Thoracic aorta (tissue), 2 donors: ENCODE measurements around the gene RETREG3. TPM values are rescaled to one million over a fixed set of nuclear protein-coding genes. Genes with fewer than 3 reads are reported as not detected.
A peak's percentile ranks its signal among the peaks of the same experiment; 100 is the strongest.

Experiments used
- ATAC-seq: fragments of 150-250 bp; one replicate; pipeline ENCODE4 v1.8.0; 2017; ENCODE audit warnings: low read depth; ENCODE audit not compliant: insufficient number of reproducible peaks, low FRiP score
- DNase-seq: peaks from one replicate; pipeline ENCODE4 v3.0.0-alpha.2; 2020; ENCODE audit warnings: low spot score
- H3K27ac ChIP-seq, 2 donors: fragments of 200-600 bp; sonication (generic); 1 replicate in 1 of 2; 2 replicates in 1 of 2; pipeline ENCODE4 v1.5.1; 2016; ENCODE audit warnings: mild to moderate bottlenecking in 2 of 2, moderate library complexity in 2 of 2
- H3K27me3 ChIP-seq: fragments of 200-600 bp; sonication (generic); replicated peaks from 2 replicates; pipeline ENCODE4 v1.6.0; 2016; ENCODE audit warnings: mild to moderate bottlenecking; ENCODE audit not compliant: insufficient read depth
- H3K36me3 ChIP-seq: fragments of 200-600 bp; sonication (generic); one replicate; pipeline ENCODE4 v1.5.1; 2016
- H3K4me1 ChIP-seq, 2 donors: fragments of 200-600 bp; sonication (generic); 1 replicate in 1 of 2; 2 replicates in 1 of 2; pipeline versions ENCODE4 v1.5.1 to v1.6.0; 2016; ENCODE audit warnings: low read depth in 2 of 2, mild to moderate bottlenecking in 1 of 2; ENCODE audit not compliant: control insufficient read depth in 1 of 2
- H3K4me3 ChIP-seq: fragments of 200-600 bp; sonication (generic); 2 replicates; pipeline ENCODE4 v1.5.1; 2016; ENCODE audit warnings: mild to moderate bottlenecking
- H3K9me3 ChIP-seq: fragments of 200-600 bp; sonication (generic); 2 replicates; pipeline ENCODE4 v1.5.1; 2016
- total RNA-seq, 2 donors: library from RNA; depleted of rRNA; stranded (reverse); fragments of >200 nt; gene quantifications; one replicate each; pipeline versions ENCODE4 v1.1.0 to v1.2.3, GENCODE V29; 2016
- TF ChIP-seq, protein P1 (sequence below): fragments of 200-600 bp; sonication (generic); IDR thresholded peaks from one replicate; pipeline ENCODE4 v1.5.1; 2019; ENCODE audit warnings: antibody characterized with exemption

The RETREG3 gene
- total RNA-seq, 2 donors from 2014 or later: 49.0 to 60.4 TPM

DNA sequence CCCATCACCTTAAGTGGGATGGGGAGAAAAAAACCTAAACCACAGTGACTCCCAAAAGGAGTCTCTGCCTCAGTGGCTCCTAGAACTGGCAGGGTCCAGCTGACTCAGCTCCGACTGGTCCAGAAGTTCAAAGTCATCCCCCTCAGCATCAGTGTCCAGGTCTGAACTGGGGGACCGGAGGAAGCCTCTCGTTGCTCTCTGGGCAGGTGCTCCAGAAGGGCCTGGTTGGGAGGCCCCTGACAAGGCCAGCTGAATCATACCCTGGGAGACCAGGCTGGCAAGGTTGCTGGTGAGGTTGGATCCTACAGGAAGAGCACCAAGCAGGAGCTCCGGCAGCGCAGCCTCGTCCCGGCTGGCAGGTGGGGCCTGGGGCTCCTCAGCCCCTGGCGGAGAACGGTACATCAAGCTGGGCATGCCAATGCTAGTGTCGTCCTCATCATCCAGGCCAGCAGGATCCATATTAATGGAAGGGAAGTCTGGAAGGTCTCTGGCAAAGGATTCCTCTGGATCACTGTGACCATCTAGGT lies 27.4 kb downstream of the RETREG3 start:
- no peak overlapping the region for H3K27ac ChIP-seq
- no peak for DNase-seq
- peaks cover 10 to 24% of the 10 kb centered on the region in 2 donors for H3K4me1 ChIP-seq
- H3K27me3 ChIP-seq: no peaks in the 10 kb centered on the region
- H3K36me3 ChIP-seq: peaks cover 70% of the 10 kb centered on the region
- H3K4me3 ChIP-seq: no peak overlapping the region
- H3K9me3 ChIP-seq: no peaks in the 10 kb centered on the region
- no peak for ATAC-seq
- TF ChIP-seq, protein P1, sequence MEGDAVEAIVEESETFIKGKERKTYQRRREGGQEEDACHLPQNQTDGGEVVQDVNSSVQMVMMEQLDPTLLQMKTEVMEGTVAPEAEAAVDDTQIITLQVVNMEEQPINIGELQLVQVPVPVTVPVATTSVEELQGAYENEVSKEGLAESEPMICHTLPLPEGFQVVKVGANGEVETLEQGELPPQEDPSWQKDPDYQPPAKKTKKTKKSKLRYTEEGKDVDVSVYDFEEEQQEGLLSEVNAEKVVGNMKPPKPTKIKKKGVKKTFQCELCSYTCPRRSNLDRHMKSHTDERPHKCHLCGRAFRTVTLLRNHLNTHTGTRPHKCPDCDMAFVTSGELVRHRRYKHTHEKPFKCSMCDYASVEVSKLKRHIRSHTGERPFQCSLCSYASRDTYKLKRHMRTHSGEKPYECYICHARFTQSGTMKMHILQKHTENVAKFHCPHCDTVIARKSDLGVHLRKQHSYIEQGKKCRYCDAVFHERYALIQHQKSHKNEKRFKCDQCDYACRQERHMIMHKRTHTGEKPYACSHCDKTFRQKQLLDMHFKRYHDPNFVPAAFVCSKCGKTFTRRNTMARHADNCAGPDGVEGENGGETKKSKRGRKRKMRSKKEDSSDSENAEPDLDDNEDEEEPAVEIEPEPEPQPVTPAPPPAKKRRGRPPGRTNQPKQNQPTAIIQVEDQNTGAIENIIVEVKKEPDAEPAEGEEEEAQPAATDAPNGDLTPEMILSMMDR: no peak

DNA sequence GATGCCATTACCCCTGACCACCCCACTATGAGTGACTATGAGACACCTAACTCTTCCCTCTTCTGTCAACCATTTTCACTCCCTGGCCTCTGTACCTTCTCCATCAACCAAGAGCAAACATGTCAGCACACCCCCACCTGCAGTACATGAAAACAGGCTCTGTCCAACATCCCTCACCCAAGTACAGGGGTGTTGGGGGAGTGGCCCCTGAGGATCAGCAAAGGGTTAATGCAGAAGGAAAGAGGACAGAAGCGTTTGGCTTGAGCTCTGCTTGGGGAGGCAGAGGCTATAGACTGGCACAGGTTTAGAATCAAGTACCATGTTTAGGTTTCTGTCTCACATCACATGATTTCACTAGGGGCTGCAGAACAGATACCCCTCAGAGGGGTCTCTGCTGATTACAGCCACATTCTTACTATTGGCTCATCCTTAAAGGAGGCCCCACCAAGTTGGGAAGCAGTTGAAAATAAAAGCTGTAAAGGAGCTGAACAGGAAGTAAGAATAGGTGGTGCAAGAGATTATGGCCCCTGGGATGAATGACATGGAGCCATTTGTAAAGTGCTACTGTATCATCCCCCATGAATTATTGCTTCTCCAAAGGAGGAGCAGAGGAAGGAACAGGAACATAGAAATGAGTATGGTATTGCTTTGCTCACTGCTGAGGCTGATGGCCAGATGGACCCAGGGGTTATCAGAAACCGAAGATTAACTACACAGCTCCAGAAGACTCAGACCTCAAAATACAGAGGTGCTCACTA lies 29.2 kb downstream of the RETREG3 start:
- Histone ChIP-seq H3K36me3 (peaks cover 54% of the 10 kb centered on the region), H3K9me3 (no peaks in the 10 kb centered on the region), H3K27me3 (no peaks in the 10 kb centered on the region), H3K27ac (no peak overlapping the region), H3K4me1 (peaks cover 10 to 18% of the 10 kb centered on the region in 2 donors), H3K4me3 (no peak overlapping the region)
- TF ChIP-seq, protein P1: no peak
- DNase-seq (no peak), ATAC-seq (no peak)

DNA sequence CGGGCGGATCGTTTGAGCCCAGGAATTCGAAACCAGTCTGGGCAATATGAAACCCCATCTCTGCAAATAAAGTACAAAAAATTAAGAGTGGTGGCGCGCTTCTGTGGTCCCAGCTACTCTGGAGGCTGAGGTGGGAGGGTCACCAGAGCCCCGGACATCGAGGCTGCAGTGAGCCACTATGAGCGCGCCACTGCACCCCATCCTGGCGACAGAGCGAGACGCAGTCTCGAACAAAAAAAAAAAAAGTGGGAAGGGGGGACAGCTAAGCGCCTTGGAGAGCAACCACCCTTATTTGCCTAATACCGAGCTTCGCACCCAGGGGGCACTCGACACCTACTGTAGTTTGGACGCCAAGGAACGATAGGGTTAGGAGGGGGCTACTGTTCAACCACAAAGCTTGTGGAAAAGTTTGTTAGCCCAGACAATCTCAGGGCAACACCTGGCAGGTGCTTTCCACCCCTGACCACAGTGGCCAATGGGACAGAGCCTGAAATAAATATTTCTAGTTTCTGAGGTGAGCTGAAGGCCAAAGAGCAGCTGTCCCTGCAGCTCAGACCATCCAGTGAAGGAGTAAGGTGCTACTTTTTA lies 30.8 kb downstream of the RETREG3 start:
- Histone ChIP-seq H3K27ac (peak overlapping the region; percentile 82), H3K9me3 (no peaks in the 10 kb centered on the region), H3K36me3 (peaks cover 45% of the 10 kb centered on the region), H3K4me3 (peak overlapping the region; percentile 69), H3K4me1 (peaks cover 10 to 18% of the 10 kb centered on the region in 2 donors), H3K27me3 (no peaks in the 10 kb centered on the region)
- no peak for DNase-seq
- ATAC-seq: peak; percentile 66
- TF ChIP-seq, protein P1: peak; percentile 74

DNA sequence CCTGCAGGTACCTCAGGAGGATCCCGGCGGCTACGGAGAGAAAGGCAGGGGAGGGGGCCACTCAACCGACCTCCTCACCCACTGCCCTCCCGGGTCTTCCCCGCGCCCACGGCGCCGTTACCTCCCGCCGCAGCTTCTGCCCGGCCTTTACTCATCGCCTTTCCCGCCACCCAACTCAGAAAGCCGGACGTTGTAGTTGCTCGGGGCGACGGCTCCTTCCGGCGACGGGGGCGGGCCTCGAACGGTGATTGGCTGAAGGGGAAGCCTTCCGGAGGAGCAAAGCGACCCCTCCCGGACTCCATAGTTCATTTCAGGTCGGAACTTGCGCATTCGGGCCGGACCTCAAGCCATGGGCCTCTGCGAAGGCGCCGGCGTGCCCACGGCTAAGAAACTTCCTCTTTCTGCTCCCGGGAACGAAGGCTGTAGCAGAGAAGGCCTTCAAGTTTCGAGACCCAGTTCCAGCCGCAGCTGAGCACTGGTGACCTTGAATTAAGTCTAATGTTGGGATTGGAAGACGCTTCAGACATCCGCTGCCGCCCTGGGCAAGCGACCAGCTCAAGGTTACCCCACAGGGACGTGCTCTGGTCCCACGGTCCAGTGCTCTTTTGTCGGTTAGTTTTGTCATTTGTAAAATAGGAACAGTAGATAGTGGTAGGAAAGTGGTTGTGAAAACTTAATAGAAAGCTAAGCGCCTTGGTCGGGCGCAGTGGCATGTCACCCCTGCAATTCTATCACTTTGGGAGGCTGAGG lies 31.5 kb downstream of the RETREG3 start, which contains the start of gene PSMC3IP:
PSMC3IP (minus strand) TSS at position 198 of the 750 bp plus-strand sequence; CDS start at position 155, 43 bp downstream.
- Histone ChIP-seq H3K4me1 (peaks cover 10 to 18% of the 10 kb centered on the region in 2 donors), H3K4me3 (peak within 1 kb of the TSS; percentile 69), H3K9me3 (no peaks in the 10 kb centered on the region), H3K27ac (peak within 1 kb of the TSS; percentile 82), H3K36me3 (peaks cover 45% of the 10 kb centered on the region), H3K27me3 (no peaks in the 10 kb centered on the region)
- DNase-seq (peak; percentile 83), ATAC-seq (peak; percentile 77)
- TF ChIP-seq, protein P1: peak; percentile 31
